Suppressor macrophage (primary cell): ENCODE data around the gene SLC4A3.
A peak's percentile ranks its signal among the peaks of the same experiment; 100 is the strongest.

ENCODE experiments used
- DNase-seq, 4 experiments: peaks; one replicate each; pipeline ENCODE4 v3.0.0-alpha.2; 2020 to 2022
- total RNA-seq, 17 experiments: gene quantifications; one replicate each; lab custom pipeline; 2026; ENCODE audit warnings: mixed read lengths in 6 of 17, inconsistent platforms in 3 of 17; lab: John Stamatoyannopoulos, UW

The SLC4A3 gene, protein sequence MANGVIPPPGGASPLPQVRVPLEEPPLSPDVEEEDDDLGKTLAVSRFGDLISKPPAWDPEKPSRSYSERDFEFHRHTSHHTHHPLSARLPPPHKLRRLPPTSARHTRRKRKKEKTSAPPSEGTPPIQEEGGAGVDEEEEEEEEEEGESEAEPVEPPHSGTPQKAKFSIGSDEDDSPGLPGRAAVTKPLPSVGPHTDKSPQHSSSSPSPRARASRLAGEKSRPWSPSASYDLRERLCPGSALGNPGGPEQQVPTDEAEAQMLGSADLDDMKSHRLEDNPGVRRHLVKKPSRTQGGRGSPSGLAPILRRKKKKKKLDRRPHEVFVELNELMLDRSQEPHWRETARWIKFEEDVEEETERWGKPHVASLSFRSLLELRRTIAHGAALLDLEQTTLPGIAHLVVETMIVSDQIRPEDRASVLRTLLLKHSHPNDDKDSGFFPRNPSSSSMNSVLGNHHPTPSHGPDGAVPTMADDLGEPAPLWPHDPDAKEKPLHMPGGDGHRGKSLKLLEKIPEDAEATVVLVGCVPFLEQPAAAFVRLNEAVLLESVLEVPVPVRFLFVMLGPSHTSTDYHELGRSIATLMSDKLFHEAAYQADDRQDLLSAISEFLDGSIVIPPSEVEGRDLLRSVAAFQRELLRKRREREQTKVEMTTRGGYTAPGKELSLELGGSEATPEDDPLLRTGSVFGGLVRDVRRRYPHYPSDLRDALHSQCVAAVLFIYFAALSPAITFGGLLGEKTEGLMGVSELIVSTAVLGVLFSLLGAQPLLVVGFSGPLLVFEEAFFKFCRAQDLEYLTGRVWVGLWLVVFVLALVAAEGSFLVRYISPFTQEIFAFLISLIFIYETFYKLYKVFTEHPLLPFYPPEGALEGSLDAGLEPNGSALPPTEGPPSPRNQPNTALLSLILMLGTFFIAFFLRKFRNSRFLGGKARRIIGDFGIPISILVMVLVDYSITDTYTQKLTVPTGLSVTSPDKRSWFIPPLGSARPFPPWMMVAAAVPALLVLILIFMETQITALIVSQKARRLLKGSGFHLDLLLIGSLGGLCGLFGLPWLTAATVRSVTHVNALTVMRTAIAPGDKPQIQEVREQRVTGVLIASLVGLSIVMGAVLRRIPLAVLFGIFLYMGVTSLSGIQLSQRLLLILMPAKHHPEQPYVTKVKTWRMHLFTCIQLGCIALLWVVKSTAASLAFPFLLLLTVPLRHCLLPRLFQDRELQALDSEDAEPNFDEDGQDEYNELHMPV
- 0 to 2.9 (median 0) reads per million in 17 experiments for total RNA-seq

DNA sequence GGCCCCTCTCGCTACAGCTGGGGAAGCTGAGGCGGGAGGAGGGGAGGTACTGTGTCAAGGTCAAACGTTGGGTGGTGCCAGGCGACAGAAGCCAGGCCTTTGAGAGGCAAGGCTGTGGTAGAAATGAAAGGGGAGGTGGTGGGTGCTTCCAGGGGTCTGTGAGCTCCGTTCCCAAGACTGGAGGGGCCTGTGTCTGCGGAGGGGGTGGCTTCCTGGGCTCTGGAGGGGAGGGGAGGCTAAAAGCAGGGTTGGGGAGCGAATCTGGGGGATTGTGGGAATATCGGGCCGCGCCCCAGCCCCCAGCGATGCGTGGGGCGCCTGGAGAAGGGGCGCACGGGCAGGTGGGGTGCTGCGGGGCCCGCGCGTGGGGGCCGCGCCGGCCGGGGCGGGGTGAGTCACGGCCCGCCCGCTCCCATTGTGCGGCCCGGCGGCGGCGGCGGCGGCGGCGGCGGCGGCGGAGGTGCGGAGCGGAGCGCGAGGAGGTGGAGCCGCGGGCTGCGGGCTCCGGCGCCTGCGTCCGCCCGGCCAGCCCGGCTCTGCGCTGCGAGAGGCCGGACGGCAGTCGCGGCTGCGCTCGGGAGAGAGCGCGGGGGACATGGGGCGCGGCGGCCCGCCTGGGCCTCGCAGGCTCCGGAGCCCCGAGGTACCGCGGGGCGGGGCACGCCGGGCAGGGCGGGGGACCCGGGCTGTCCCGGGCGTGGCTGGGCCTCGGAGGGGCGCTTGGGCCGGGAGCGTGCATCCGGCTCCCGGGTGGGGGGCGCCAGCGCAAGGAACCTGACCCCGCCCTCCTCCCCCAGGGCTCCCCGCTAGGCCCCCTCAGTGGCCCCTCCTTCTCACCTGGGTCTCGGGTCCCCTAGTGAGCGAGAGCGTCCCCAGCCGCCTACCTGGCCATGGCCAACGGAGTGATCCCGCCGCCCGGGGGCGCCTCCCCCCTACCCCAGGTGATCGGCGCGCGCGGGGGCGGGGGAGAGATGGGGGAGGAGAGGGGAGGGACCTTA lies at the start of gene SLC4A3:
SLC4A3 (plus strand) TSS at position 528 of the 998 bp plus-strand sequence; CDS start at position 891, 363 bp downstream.
- DNase-seq: peak in 2 of 4 experiments; percentile 52 to 58

DNA sequence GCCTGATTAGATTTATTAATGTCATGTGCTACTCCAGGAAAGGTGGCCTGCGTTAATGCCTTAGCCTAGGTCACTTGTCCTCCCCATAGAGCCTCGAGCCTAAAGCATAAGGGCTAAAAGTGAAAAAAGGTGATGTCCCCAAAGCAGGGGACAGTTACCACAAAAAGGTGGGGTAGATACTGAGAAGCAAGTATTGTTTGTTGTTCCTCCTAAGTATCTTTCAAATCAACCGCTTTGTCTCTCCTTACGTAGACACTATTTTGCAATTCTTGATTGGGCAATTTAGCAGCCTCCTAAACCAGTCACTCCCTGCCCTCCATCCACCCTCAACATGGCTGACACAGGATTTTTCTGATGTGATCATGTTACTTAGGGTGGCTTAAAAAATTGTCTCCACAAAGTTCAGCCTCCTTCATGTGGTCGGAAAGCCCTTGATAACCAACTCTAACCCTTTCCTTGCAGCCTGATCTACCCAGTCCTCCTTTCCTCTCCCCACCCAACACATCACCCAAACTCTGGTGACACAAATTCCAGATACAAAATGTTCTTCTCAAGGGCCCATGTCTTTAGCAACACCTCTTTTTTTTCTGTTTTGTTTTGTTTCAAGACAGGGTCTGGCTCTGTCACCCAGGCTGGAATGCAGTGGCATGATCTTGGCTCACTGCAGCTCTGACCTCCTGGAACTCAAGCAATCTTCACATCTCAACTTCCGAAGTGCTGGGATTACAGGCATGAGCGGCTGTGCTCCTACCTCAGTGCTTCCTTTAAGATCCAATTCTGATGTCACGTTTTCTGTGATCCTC lies 48.4 kb upstream of the SLC4A3 start:
- peak; percentile 28 to 69 (median 55) for DNase-seq

DNA sequence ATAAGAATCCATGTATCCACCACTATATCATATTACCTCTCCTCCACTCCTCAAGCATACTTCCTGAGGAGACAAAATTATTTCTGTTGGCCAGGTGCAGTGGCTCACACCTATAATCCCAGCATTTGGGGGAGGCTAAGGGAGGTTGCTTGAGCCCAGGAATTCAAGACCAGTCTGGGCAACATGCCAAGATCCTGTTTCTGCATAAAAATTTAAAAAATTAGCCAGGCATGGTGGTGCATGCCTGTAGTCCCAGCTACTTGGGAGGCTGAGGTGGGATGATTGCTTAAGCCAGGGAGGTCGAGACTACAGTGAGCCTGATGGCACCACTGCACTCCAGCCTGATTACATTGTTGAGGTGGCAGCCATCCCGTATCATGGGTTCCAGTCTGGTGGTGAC lies 46.1 kb upstream of the SLC4A3 start:
- DNase-seq: no peak

DNA sequence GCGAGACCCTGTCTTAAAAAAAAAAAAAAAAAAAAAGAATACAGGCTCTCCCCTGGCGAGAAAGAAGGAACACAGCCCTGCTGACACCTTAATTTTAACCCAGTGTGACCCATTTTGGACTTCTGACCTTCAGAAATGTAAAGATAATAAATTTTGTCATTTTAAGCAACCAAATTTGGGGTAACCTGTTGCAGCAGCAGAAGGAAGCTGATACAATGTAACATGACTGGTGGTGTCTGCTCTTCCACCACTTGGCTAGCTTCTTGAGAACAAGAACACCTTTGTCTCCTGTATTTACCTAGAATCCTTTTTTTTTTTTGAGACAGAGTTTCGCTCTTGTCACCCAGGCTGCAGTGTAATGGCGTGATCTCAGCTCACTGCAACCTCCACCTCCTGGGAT lies 36.3 kb upstream of the SLC4A3 start:
- DNase-seq: no peak

DNA sequence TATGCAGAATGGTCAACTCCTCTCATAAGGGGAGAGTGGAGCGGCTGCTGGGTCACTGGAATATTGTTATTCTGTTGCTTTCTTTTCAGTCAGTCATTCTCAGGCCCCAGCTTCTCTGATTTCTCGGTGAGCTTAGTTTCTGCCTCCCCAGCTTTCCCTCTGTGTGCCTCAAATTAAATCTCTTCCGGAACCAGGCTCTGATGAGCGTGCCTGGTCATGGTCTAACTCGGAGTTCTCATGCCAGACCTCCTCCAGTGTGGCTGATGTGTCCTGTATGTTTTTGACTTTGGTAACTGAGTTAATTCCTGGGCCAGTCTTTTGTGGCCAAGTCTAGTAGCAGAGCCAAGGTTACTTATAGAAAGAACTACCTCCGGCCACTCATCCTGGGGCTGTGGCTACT lies 34.7 kb upstream of the SLC4A3 start:
- no peak for DNase-seq

DNA sequence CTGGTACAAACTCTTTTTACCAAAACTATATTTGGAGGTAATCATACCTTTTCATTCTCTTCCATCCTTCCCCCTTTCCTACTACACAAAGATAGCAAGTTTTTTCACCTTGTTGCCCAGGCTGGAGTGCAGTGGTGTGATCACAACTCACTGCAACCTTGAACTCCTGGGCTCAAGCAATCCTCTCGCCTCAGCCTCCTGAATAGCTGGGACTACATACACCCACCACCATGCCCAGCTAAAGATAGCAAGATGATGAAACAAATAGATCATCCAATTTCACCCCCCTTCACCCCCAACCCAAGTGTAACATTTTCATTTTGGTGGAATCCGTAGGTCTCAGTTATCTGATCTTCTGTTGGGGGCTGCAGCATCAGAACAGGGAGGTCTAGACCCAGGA lies 34.3 kb upstream of the SLC4A3 start:
- DNase-seq: no peak

DNA sequence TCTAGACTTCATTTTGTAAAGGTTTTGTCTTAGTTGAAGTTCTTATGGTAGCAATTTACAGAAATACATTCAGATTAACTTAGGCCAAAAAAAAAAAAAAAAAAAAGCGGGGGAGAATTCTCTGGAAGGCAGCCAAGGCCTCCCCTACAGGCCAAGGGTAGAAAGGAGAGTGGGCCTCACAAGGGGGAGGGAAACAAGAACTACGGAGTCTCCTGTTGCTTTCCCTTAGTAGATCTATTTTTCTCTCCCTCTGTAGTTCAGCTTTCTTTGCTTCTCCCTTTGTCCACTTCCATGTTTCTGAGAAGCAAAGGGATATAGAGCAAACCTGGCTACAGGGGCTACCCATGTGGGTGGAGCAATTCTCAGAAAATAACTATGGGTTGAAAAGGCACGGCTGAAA lies 32.2 kb upstream of the SLC4A3 start:
- peak in 3 of 4 experiments; percentile 26 to 39 (median 31) for DNase-seq

DNA sequence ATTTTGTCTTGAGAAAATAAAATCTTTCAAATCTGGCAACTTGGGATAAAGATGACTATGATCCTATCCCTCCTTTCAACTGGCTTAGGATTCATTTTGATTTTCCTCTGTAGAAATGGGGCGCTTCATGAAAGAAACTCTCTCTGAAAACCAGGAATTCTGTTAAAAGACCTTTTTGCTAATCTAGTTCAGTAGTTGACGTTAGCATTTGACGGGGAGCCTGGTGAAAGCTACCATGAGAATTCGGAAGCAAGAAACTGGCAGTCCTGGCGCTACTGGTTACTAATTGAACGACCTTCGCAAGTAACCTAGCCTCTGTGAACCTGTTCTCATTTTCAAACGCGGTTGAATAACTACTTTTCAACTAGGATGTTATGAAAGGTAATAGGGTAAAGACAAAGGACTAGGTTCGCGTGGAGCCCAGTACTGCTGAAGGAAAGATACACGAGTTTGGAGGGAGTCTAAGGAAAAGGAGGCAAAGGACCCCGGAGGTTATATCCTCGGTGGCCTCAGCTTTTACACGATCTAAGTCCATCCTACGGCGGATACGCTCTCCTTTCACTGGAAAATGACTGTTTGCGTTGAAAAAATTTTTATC lies 30.4 kb upstream of the SLC4A3 start:
- DNase-seq: peak in 2 of 4 experiments; percentile 19 to 28

DNA sequence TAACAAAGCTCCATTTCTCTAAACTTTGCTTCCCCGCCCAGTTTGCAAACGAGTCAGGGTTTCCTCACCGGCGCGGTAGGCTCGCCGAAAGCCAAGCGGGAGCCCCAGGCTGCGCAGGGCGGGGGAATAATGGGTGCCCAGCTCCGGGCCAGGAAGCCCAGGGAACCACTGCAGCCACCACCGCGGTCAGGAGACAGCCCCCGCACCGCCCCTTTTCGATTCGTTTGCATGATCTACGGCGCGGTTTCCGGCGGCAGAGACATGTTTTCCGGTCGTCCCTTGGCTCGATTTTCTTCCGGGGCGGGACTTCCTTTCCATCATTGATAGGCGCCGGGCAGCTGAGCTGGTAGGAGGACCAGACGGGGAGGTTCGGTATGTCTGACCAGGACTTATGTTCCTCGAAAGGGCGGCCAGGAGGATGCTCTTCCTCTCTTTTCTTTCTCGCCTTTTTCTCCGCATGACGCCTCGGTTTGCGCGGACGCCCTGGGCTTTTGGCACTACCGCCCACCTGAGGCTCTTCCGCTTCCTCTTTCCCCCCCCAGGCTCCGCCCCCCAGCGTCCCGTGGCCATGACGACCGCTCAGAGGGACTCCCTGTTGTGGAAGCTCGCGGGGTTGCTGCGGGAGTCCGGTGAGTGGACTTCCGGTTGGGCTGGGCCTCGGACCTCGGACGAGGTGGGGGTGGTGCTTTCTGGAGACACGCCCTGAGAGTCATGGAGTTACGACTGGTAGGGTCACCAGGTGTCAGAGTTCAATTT lies 29.7 kb upstream of the SLC4A3 start, which contains the start of gene STK11IP:
STK11IP (plus strand) TSS at position 306 of the 756 bp plus-strand sequence; CDS start at position 569, 263 bp downstream.
- DNase-seq: peak; percentile 97 to 98 (median 98)

DNA sequence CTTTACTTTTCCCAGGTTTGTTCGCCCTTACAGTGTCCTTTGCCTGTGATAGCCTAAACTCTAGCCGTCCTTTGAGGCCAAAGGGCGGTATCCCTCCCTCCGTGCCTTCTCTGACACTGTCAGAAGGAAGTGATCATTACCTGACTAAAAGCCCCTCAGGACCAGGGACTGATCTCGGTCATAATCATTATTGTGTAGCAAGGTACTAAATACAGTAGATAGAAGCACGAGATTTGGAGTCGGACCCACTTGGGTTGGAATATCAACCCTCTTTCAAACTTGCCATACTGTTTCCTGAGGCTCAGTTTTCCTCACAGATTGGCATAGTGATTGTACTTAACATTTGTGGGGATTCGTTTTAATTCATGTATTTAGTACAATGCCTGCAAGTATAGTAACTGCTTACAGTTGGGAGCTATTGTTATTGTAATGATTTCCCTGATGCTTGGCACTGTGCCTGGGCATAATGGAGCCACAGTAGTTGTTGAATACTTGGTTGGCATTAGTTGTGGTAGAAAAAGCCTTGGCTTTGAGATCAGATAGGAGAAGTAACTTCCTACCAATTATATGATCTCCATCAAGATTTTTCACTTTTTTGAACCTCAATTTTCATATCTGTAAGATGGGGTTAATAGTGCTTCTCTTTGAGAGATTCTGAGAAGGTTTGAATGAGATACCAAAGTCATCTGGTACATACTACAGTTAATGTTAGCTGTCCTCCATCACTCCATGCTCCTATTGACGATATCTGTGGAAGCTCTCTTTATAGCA lies 28.9 kb upstream of the SLC4A3 start:
- no peak for DNase-seq

DNA sequence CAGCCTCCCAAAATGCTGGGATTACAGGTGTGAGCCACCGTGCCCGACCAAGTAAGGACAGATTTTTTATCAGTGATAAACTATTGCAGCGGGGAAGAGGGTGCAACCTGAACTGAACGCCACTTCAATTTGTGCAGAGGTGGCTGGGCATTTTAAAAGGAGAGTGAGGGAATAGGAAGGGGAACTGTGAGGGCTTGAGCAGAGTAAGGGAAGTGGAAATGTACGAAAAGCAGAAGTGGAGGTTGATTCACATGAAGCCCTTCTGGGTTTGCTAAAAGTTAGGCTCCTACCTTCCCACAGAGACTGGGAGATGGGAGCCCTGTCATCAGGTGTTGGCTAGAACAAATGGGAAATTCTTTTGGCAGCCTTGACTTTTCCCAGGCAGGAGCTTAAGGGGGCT lies 23.7 kb upstream of the SLC4A3 start:
- DNase-seq: peak; percentile 47 to 75 (median 62)

DNA sequence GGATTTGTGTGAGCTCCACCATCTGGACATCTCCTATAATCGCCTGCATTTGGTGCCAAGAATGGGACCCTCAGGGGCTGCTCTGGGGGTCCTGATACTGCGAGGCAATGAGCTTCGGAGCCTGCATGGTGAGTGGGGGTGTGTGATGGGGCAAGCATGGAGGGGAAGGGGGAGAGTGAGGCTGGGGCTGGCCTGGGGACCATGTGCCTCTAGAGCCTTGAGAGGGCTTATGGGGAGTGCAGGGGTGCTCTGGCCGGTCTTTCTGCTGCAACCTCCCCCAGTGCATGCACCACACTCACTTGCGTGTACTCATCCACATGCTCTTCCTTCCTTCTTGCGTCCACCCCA lies 21.8 kb upstream of the SLC4A3 start:
- DNase-seq: no peak

DNA sequence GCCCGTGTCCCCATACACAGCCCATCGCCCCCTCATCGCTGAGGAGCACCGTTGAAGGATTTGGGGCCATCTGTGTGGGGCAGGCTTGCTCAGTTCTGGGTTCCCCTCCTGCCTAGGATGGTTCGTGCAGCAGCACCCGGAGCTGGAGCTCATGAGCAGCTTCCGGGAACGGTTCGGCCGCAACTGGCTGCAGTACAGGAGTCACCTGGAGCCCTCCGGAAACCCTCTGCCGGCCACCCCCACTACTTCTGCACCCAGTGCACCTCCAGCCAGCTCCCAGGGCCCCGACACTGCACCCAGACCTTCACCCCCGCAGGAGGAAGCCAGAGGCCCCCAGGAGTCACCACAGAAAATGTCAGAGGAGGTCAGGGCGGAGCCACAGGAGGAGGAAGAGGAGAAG lies 19.5 kb upstream of the SLC4A3 start:
- DNase-seq: no peak

DNA sequence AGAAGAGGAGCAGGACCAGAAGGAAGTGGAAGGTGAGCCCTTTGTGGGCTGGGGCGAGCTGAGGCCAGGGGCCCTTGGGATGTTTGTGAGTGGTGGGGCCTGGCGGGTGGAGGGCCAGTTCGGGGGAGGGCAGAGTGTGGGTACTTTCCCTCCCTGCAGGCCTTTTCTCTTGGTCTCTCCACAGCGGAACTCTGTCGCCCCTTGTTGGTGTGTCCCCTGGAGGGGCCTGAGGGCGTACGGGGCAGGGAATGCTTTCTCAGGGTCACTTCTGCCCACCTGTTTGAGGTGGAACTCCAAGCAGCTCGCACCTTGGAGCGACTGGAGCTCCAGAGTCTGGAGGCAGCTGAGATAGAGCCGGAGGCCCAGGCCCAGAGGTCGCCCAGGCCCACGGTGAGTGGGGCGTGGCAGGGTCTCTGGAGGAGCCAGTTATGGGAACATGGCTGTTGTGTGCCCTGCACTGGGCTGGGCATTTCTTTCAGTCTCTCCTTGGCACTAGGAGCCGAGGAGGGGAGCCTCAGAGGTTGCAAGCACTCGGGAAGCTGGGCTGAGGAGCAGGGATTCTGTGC lies 18.9 kb upstream of the SLC4A3 start:
- no peak for DNase-seq

DNA sequence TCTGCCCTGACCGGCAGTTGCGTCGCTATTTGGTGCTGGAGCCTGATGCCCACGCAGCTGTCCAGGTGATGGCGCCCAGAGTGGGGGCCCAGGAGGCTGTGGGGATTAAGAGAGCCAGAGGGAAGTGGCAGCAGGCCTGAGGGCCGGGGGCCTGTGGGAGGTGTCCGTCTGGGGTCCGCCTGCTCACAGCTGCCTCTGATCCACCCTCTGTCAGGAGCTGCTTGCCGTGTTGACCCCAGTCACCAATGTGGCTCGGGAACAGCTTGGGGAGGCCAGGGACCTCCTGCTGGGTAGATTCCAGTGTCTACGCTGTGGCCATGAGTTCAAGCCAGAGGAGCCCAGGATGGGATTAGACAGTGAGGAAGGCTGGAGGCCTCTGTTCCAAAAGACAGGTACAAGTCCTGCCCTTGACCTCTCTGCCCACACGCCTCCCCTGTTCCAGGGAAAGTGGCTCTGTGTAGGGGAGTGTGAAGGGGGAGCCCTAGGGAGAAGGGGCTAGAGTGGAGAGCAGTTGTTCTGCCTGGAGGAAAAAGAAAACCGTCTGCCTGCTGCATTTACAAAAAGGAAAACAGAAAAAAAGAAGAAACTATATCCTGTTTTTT lies 18.2 kb upstream of the SLC4A3 start:
- no peak for DNase-seq

DNA sequence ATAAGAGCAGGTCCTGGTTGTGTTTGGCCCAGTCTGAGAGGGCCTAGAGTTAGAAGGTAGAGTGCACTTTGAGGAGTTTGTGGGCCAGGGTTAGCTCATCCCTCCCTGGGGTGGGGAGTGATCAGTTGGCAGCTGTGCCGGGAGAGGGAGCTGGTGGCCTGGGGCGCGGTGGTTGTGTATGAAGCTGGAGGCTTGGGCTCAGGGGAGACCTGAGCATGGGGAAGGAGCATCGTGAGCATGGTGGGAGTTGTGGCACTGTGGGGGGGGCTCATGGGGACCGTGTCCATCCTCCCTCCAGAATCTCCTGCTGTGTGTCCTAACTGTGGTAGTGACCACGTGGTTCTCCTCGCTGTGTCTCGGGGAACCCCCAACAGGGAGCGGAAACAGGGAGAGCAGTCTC lies 16.1 kb upstream of the SLC4A3 start:
- DNase-seq: no peak

DNA sequence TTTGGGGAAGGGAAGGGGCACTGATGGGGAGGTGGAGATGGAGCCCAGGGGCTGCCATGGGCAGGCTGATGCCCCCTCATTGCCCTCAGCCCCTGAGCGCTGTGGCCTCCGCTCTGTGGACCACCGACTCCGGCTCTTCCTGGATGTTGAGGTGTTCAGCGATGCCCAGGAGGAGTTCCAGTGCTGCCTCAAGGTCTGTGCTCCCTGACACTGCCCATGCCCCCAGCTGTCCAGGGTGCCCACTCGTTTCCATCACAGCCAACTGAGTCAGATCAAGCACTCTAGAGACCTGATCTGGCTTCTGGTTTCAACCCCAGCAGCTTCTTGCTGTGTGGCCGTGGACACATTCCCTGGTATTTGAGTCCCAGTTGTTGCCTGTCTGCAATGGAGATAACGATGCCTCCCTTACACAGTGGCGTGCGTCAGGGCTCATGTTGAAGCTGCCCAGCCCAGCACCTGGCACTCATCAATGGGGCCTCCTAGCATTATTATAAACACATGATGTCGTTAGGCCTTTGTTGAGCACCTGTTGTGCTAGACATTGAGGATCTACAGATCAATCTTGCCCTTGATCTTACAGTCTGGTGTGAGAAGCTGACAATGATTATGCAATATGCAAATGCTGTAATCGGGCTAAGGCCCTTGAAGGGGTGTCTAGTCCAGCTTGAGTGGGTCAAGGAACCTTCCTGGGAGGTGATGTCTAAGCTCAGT lies 15.4 kb upstream of the SLC4A3 start:
- DNase-seq: no peak
